GM12875 (cell line): ENCODE results near the gene TOGARAM1.
"Not testable (repeated sequence)": the region's sequence is repeated elsewhere in the genome, so short reads cannot be mapped to it uniquely, and the experiment has no call there.

Experiments used
- H3K4me3 ChIP-seq: one replicate; pipeline ENCODE4 v1.5.1; 2011; ENCODE audit warnings: low read depth, low read length, control low read depth
- TF ChIP-seq, protein P1 (sequence below): IDR thresholded peaks from 2 replicates; pipeline ENCODE4 v1.5.1; 2011; ENCODE audit warnings: low read depth, mild to moderate bottlenecking, control low read depth, inconsistent platforms, low read length, moderate library complexity, borderline replicate concordance; ENCODE audit not compliant: insufficient read depth

TOGARAM1 gene

DNA sequence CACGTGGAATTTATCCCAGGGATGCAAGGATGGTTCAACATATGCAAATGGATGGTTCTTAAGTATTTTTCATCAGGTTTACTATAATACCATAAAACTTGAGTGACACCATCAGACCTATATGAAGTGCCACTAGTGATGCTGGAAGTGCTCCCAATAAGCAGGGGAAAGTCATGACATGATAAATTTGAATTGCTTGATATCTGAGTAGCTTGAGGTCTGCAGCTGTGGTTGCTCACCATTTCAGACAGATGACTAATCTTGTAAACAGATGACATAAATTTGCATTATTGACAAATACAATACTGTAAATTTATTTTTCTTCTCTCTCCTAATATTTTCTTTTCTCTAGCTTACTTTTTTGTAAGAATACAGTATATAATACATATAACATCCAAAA, 108.2 kb downstream of the TOGARAM1 start:
- no peak overlapping the region for H3K4me3 ChIP-seq
- TF ChIP-seq, protein P1, sequence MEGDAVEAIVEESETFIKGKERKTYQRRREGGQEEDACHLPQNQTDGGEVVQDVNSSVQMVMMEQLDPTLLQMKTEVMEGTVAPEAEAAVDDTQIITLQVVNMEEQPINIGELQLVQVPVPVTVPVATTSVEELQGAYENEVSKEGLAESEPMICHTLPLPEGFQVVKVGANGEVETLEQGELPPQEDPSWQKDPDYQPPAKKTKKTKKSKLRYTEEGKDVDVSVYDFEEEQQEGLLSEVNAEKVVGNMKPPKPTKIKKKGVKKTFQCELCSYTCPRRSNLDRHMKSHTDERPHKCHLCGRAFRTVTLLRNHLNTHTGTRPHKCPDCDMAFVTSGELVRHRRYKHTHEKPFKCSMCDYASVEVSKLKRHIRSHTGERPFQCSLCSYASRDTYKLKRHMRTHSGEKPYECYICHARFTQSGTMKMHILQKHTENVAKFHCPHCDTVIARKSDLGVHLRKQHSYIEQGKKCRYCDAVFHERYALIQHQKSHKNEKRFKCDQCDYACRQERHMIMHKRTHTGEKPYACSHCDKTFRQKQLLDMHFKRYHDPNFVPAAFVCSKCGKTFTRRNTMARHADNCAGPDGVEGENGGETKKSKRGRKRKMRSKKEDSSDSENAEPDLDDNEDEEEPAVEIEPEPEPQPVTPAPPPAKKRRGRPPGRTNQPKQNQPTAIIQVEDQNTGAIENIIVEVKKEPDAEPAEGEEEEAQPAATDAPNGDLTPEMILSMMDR: no peak

DNA sequence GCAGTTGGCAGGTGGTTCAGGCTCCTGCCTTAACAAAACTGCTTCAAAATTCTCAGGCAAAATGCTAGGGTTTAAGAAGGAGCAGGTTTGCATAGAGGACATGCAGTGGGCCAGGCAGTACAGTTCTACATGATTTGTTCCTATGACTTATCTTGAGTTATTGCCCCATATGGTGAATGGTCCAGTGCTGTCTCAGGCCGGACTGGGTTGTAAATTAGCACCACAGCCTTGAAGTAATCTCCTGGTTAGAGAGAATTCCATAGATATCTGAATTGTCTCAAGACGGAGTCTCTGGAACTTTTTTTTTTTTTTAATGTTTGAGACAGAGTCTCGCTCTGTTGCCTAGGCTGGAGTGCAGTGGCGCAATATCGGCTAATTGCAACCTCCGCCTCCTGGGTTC, 110.1 kb downstream of the TOGARAM1 start:
- TF ChIP-seq, protein P1: no peak
- H3K4me3 ChIP-seq: no peak overlapping the region

DNA sequence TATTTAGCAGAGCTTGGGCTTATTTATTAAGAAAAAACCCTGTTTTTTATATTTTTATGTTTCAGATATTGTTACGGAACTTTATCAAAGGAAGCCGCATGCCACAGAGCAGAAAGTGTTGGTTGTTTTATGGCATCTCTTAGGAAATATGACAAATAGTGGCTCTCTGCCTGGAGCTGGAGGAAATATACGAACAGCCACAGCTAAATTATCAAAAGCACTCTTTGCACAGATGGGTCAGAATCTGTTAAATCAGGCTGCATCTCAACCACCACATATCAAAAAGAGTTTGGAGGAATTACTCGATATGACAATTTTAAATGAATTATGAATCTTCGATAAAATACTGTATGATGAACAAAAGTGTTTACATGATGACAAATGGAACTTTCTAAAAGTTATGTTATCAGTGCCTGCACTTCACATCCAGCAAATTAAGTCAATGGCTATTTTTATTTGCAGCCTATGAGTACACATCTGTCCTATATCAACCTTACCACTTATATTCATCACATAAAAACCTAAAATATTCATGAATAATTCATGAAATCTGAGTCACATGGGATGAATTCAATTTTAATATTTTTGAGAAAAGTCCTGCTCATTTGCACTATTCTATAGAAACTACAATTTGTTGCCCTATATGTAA, 111.4 kb downstream of the TOGARAM1 start:
- no peak overlapping the region for H3K4me3 ChIP-seq
- TF ChIP-seq, protein P1: no peak

DNA sequence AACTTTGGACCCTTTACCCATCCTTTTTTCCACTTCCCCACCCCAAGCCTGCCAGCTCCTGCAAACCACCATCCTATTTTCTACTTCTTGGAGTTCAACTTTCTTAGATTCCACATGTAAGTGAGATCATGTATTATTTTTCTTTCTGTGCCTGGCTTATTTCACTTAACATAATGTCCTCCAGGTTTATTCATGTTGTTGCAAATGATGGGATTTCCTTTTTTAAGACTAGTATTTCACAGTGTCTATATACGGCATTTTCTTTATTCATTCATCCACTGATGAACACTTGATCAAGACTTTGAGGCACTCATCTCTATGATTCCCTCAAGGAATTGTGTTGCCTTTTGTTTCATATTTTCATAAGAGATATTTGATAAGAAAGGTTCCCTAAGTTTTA, 116.3 kb downstream of the TOGARAM1 start:
- TF ChIP-seq, protein P1: no peak
- no peak overlapping the region for H3K4me3 ChIP-seq

DNA sequence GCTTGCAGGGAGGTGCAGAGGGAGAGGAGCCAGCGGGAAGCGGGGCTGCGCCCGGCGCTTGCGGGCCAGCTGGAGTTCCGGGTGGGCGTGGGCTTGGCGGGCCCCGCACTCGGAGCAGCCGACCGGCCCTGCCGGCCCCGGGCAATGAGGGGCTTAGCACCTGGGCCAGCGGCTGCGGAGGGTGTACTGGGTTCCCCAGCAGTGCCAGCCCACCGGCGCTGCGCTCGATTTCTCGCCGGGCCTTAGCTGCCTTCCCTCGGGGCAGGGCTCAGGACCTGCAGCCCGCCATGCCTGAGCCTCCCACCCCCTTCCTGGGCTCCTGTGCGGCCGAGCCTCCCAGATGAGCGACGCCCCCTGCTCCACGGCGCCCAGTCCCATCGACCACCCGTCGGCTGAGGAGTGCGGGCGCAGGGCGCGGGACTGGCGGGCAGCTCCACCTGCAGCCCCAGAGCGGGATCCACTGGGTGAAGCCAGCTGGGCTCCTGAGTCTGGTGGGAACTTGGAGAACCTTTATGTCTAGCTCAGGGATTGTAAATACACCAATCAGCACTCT, 118.5 kb downstream of the TOGARAM1 start:
- not testable (repeated sequence) for H3K4me3 ChIP-seq

DNA sequence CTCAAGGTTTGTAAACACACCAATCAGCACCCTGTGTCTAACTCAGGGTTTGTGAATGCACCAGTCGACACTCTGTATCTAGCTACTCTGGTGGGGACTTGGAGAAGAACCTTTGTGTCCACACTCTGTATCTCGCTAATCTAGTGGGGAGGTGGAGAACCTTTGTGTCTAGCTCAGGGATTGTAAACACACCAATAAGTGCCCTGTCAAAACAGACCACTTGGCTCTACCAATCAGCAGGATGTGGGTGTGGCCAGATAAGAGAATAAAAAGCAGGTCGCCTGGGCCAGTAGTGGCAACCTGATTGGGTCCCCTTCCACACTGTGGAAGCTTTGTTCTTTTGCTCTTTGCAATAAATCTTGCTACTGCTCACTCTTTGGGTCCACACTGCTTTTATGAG, 119.1 kb downstream of the TOGARAM1 start:
- not testable (repeated sequence) for H3K4me3 ChIP-seq

DNA sequence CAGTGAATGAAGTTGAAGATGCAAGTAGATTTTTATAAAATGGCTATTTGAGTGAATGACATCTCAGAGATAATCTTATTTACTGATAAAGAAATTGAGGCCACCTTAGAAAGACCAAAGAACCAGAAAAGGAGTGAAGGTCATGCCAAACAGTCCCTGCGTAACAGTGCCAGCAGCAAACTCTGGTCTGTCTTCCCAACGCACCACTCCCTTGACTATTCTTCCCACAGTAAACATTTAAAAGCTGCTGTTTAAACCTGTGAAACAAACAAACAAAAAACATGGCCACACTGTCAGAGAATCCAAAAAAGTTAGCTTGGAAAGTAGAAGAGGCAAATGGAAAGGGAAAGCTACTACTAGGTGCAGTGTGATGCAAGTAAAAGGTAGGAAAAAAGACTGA, 120.4 kb downstream of the TOGARAM1 start:
- TF ChIP-seq, protein P1: no peak
- no peak overlapping the region for H3K4me3 ChIP-seq

DNA sequence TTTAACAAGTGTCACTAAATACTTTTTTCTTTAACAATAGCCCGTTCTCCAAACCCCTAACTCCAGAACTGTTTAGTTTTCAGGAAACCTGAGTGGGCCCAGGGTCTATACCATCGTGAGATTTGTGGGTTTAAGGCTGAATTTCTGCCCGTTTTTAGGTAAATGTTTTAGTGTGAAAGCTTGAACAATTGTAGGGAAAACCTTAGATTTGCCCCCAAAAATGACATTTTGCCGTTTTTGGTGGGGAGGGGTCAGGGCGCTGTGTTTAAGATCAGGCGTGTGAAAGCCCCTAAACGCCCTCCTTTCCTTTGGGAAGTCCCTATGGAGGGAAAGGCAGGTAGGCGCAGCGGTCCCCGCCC, 121.6 kb downstream of the TOGARAM1 start:
- H3K4me3 ChIP-seq: peak overlapping the region; percentile 25
- TF ChIP-seq, protein P1: no peak
